GM18861 (cell line): ENCODE measurements around the gene PLBD2.

Source experiments
- ATAC-seq: cut with Tn5 transposase; IDR thresholded peaks from one replicate; pipeline ENCODE4 v1.9.1; 2021; ENCODE audit not compliant: unreplicated experiment

Gene PLBD2

DNA sequence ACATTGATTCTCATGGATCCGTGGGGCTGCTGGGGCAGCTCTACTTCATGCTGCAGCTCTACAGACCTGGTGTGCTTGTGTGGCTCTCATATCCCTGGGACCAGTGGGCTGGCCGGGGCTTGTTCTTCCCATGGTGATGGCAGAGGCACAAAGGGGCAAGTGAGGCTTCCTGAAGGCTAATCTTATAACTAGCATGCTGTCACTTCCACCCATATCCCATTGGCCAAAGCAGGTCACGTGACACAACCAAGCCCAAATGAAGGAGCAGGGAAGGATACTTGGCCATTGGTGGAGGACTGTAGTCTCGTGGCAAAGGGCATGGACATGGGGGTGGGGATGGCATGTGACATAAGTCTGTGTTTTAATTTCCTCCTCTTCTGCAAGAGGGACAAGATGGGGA is 9.9 kb downstream of the PLBD2 start:
- no peak for ATAC-seq

- no peak for ATAC-seq
Measured at GRCh38 chr12:113369391-113369985, 11.1 kb downstream of the PLBD2 start.

DNA sequence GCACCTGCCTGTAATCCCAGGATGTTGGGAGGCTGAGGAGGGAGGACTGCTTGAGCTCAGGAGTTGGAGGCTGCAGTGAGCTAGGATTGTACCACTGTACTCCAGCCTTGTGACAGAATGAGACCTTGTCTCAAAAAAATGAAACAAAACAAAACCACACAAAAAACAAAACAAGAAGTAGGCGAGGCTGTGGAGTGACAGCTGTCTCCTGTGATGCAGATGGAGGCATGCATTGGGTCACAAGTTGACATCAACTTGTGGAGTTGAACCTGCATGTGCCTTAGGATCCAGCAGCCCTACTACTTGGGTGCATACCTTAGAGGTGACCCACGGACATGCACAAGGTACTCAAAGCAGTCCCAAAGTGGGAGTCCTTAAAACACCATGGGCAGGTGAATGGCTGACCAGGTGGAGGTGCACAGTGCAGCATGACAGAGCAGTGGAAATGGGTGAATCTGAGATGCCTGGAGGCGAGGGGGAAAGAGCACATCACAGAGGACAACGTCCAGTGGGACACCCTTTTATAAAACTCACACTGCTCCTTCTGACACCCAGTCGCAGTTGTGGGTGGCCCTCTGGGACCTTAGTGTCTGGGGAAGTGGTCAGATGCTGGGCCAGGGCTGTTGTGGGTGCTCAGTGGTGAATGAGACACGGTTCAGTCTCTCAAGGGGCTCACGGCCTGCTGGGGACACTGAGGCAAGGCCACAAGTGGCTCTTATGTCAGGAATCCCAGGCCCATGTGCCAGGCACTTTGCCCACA is 12.7 kb downstream of the PLBD2 start:
- no peak for ATAC-seq

- ATAC-seq, result no peak
Measured at GRCh38 chr12:113371808-113372207, 13.4 kb downstream of the PLBD2 start.

DNA sequence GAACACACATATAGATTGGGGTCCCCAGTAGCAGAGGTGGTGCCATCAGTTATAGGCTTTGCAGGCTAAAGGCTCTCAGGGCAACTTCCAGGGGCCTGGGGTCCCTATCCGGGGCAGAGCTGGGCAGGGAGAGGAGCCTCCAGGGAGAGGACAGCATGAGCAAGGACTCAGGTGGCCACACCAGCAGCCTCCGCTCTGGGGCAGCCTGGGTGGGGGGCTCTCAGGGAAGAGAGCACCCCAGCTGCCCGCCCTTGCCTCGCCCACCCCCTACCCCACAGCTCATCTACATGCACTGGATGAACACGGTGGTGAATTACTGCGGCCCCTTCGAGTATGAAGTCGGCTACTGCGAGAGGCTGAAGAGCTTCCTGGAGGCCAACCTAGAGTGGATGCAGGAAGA is 14.0 kb downstream of the PLBD2 start:
- ATAC-seq, result no peak

DNA sequence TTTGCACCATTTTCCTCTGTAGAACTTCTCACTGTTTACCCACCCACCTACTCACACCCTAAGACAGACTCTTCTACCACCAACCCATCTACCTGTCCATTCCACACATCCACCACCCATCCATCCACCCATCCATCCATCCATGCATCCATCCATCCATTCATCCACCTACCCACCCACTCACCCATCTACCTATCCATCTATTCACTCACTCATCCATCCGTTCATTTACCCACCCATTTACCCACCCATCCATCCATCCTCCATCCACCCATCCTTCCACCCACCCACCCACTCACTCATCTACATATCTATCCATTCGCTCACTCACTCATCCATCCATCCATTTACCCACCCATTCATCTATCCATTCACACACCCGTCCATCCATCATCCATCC is 15.1 kb downstream of the PLBD2 start:
- ATAC-seq, result no peak

GRCh38 chr12:113373969-113374368 is 15.6 kb downstream of the PLBD2 start:
- ATAC-seq, result no peak

- ATAC-seq, result no peak
Measured at GRCh38 chr12:113374823-113375428, 16.5 kb downstream of the PLBD2 start.

- ATAC-seq, result no peak
Measured at GRCh38 chr12:113378291-113378690, 19.9 kb downstream of the PLBD2 start.

DNA sequence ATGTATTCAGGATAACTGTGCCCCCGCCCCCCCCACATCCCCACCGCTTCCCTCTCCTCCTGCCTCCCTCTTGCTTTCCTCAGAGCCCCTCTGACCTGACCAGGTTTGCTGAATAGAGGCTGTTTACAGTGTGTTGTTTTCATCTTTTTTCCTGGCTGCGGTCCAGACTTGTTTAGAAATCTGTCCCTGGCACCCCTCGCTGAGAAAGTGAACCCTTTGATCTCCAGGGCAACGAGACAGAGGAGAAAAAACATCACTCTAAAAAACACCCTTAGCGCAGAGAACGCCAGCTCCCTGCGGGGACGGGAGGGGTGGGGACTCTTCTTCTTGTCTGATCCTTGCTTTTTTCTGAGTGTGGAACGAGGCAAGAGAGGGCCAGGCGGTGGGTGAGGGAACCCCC is 22.8 kb downstream of the PLBD2 start:
- no peak for ATAC-seq

DNA sequence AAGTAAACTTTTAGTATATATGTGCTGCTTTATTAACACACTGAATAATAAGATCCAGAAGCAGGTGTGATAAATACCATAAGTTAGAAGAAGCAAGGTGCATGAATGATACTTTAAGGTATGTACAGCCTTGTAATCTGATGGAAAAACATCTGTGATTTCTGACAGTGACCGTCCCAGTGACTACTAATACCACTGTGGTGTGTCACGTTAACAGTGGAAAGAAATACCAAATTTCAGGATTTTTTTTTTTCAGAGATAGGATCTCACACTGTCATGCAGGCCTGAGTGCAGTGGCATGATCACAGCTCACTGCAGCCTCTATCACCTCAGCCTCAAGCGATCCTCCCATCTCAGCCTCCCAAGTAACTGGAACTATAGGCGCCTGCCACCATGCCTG is 23.8 kb downstream of the PLBD2 start:
- ATAC-seq, result no peak

GRCh38 chr12:113384778-113385177 is 26.4 kb downstream of the PLBD2 start:
- ATAC-seq, result no peak

- no peak for ATAC-seq
Measured at GRCh38 chr12:113385282-113385882, 27.0 kb downstream of the PLBD2 start.

- ATAC-seq, result no peak
Measured at GRCh38 chr12:113386866-113387566, 28.6 kb downstream of the PLBD2 start.

- no peak for ATAC-seq
Measured at GRCh38 chr12:113387631-113388030, 29.2 kb downstream of the PLBD2 start.

GRCh38 chr12:113388351-113388750 is 30.0 kb downstream of the PLBD2 start:
- no peak for ATAC-seq

DNA sequence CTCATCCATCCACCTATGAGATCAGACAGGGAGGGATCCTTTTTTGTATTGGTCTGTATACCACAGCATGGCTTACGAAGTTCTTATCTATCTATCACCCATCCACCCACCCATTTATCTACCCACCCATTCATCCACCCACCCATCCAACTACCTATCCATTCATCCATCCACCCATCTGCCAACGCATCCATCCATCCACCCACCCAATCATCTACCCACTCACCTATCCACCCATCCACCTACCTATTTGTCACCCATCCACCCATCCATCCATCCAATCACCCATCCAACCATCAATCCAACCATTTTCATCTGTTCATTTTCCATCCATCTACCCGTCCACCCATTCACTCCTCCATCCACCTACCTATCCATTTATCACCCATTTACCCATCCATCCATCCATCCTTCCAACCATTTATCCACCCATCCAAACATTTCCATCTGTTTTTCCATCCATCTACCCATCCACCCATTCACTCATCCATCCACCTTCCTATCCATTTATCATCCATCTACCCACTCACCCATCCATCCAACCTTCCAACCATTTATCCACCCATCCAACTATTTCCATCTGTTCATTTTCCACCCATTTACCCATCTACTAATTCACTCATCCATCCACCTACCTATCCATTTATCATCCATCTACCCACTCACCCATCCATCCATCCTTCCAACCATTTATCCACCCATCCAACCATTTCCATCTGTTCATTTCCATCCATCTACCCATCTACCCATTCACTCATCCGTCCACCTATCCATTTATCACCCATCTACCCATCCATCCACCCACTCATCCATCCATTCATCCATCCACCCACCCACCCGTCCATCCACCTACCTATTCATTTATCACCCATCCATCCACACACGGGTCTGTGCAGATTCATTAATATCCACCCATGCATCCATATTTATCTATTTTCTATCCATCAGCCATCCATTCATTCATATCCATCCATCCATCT is 32.0 kb downstream of the PLBD2 start:
- ATAC-seq, result no peak

GRCh38 chr12:113391145-113391544 is 32.8 kb downstream of the PLBD2 start:
- ATAC-seq, result no peak

- no peak for ATAC-seq
Measured at GRCh38 chr12:113391650-113392337, 33.4 kb downstream of the PLBD2 start.

GRCh38 chr12:113392520-113392919 is 34.1 kb downstream of the PLBD2 start:
- no peak for ATAC-seq
